DOHH2 (cell line): ENCODE measurements around the gene FRY.

ENCODE experiments used
- H3F3A ChIP-seq: fragments of 200-600 bp; sonication (generic), shearing (Covaris generic); 2 replicates; pipeline ENCODE4 v1.6.0; 2016; ENCODE audit warnings: antibody characterized with exemption, mild to moderate bottlenecking; ENCODE audit not compliant: control insufficient read depth, insufficient read depth
- H3K27ac ChIP-seq: fragments of 200-600 bp; sonication (generic); 2 replicates; pipeline ENCODE4 v1.5.1; 2014; ENCODE audit warnings: low read depth, mild to moderate bottlenecking, low read length, moderate library complexity
- H3K27me3 ChIP-seq: fragments of 200-600 bp; sonication (generic); 2 replicates; pipeline ENCODE4 v1.6.1; 2014; ENCODE audit warnings: mild to moderate bottlenecking, low read length, mixed read lengths; ENCODE audit not compliant: control insufficient read depth
- H3K36me3 ChIP-seq: fragments of 200-600 bp; sonication (generic); 2 replicates; pipeline ENCODE4 v1.6.1; 2014; ENCODE audit warnings: mild to moderate bottlenecking, low read length, moderate library complexity, mixed read lengths; ENCODE audit not compliant: control insufficient read depth
- H3K4me1 ChIP-seq: fragments of 200-600 bp; sonication (generic); 2 replicates; pipeline ENCODE4 v1.6.1; 2014; ENCODE audit warnings: mild to moderate bottlenecking, low read length, mixed read lengths; ENCODE audit not compliant: control insufficient read depth
- H3K4me2 ChIP-seq: fragments of 200-600 bp; sonication (generic); 2 replicates; pipeline ENCODE4 v1.6.0; 2014; ENCODE audit warnings: mild to moderate bottlenecking, low read length, moderate library complexity
- H3K4me3 ChIP-seq: fragments of 200-600 bp; sonication (generic); 2 replicates; pipeline ENCODE4 v1.5.1; 2014; ENCODE audit warnings: mild to moderate bottlenecking, low read length, mixed read lengths
- H3K79me2 ChIP-seq: fragments of 200-600 bp; sonication (generic); 2 replicates; pipeline ENCODE4 v1.6.1; 2014; ENCODE audit warnings: mild to moderate bottlenecking, low read length, mixed read lengths; ENCODE audit not compliant: control insufficient read depth
- H3K9me2 ChIP-seq: fragments of 200-600 bp; sonication (generic); replicated peaks from 2 replicates; pipeline ENCODE4 v1.6.1; 2014; ENCODE audit warnings: mild to moderate bottlenecking, low read length, mixed read lengths; ENCODE audit not compliant: control insufficient read depth
- H3K9me3 ChIP-seq: fragments of 200-600 bp; sonication (generic); 2 replicates; pipeline ENCODE4 v1.6.1; 2014; ENCODE audit warnings: antibody characterized with exemption, low read length, mixed read lengths; ENCODE audit not compliant: control insufficient read depth, insufficient read depth
- H4K20me1 ChIP-seq: fragments of 200-600 bp; sonication (generic); 2 replicates; pipeline ENCODE4 v1.6.0; 2014; ENCODE audit warnings: low read depth, mild to moderate bottlenecking, antibody characterized with exemption, low read length, moderate library complexity; ENCODE audit not compliant: control insufficient read depth, insufficient read depth
- CTCF ChIP-seq: fragments of 200-600 bp; sonication (generic); IDR thresholded peaks from one replicate; pipeline ENCODE4 v1.5.1; 2014; ENCODE audit warnings: antibody characterized with exemption, mild to moderate bottlenecking, low read depth, low read length; ENCODE audit not compliant: poor library complexity, severe bottlenecking
- EZH2phosphoT487 ChIP-seq: fragments of 200-600 bp; sonication (generic); IDR thresholded peaks from 2 replicates; pipeline ENCODE4 v1.6.1; 2017; ENCODE audit warnings: borderline replicate concordance, mild to moderate bottlenecking, antibody characterized with exemption, low read length, moderate library complexity, mixed read lengths

FRY gene

DNA sequence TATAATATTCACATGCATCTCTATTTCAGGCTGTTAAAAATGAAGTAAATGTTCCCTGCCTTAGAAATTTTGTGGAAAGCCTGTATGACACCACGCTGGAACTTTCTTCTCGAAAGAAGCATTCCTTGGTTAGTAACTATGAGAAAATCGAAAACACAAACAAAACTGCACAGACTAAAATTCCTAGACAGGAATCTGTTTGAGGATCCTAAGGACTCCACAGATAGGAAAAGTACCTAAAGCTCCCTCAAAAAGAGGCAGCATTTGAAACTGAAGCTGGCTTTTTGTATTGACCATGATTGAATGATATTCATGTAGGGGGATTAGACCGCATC lies 103.4 kb downstream of the FRY start:
- Histone ChIP-seq H3K4me2 (no peak overlapping the region), H4K20me1 (no peaks in the 10 kb centered on the region), H3K27ac (no peak overlapping the region), H3K4me1 (no peaks in the 10 kb centered on the region), H3K4me3 (no peak overlapping the region), H3K79me2 (no peaks in the 10 kb centered on the region), H3K27me3 (no peaks in the 10 kb centered on the region), H3K9me3 (no peaks in the 10 kb centered on the region), H3F3A (no peaks in the 10 kb centered on the region), H3K36me3 (peaks cover 41% of the 10 kb centered on the region), H3K9me2 (no peaks in the 10 kb centered on the region)
- TF ChIP-seq EZH2phosphoT487 = no peak
- no peak for TF ChIP-seq CTCF

GRCh38 chr13:32135655-32136054 lies 104.1 kb downstream of the FRY start:
- Histone ChIP-seq H3F3A (no peaks in the 10 kb centered on the region), H3K27me3 (no peaks in the 10 kb centered on the region), H3K27ac (no peak overlapping the region), H3K9me3 (no peaks in the 10 kb centered on the region), H3K79me2 (no peaks in the 10 kb centered on the region), H3K4me1 (no peaks in the 10 kb centered on the region), H3K36me3 (peaks cover 41% of the 10 kb centered on the region), H3K4me3 (no peak overlapping the region), H4K20me1 (no peaks in the 10 kb centered on the region), H3K9me2 (no peaks in the 10 kb centered on the region), H3K4me2 (no peak overlapping the region)
- TF ChIP-seq EZH2phosphoT487 (no peak), CTCF (no peak)

DNA sequence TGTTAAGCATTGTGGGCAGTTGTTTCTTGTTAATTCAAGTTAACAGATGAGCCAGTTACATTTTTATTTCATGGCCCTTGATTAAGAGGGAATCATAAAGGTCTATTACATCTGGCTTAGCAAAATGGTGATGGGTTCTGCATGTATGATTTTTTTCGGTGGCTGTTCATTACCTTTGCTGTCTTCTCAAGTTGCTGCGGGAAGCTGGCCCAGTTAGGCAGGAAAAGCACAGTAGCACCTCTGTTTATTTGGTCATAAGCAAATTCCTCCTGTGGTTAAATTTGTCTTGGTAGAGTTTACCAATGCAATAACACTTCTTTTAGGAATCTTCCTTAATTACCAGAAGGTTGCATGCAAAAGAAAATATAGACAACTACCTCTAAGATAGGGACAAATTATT lies 104.5 kb downstream of the FRY start:
- H3K36me3 ChIP-seq = peaks cover 40% of the 10 kb centered on the region
- H3K4me3 ChIP-seq = no peak overlapping the region
- H3K9me3 ChIP-seq = no peaks in the 10 kb centered on the region
- H3K79me2 ChIP-seq = no peaks in the 10 kb centered on the region
- H3K4me1 ChIP-seq = no peaks in the 10 kb centered on the region
- no peak overlapping the region for H3K27ac ChIP-seq
- no peaks in the 10 kb centered on the region for H3K9me2 ChIP-seq
- H4K20me1 ChIP-seq = no peaks in the 10 kb centered on the region
- TF ChIP-seq CTCF (no peak), EZH2phosphoT487 (no peak)
- H3K27me3 ChIP-seq = no peaks in the 10 kb centered on the region
- H3K4me2 ChIP-seq = no peak overlapping the region
- no peaks in the 10 kb centered on the region for H3F3A ChIP-seq

DNA sequence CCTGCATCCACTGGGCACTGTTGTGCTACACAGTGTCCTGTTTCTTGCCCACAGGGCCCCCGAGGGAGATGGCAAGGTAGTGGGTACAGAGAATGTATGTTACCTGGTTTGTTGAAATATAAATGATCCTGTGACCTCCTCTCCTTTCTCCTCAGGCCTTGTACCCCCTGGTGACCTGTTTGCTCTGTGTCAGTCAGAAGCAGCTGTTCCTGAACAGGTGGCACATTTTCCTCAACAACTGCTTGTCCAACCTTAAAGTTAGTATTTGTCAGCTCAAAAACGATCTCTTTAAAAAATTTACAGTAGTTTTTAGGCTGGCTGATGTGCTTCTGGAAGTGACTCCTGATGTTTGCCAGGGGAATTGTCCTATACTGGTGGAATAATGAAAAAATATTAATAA lies 105.1 kb downstream of the FRY start:
- H3K4me1 ChIP-seq = no peaks in the 10 kb centered on the region
- no peaks in the 10 kb centered on the region for H3K27me3 ChIP-seq
- no peak overlapping the region for H3K4me2 ChIP-seq
- no peak for TF ChIP-seq CTCF
- TF ChIP-seq EZH2phosphoT487 = no peak
- no peak overlapping the region for H3K4me3 ChIP-seq
- H4K20me1 ChIP-seq = no peaks in the 10 kb centered on the region
- H3F3A ChIP-seq = no peaks in the 10 kb centered on the region
- H3K9me2 ChIP-seq = no peaks in the 10 kb centered on the region
- peaks cover 34% of the 10 kb centered on the region for H3K36me3 ChIP-seq
- no peaks in the 10 kb centered on the region for H3K9me3 ChIP-seq
- H3K27ac ChIP-seq = no peak overlapping the region
- H3K79me2 ChIP-seq = no peaks in the 10 kb centered on the region
